T-helper 9 cell (primary cell): ENCODE measurements around the gene LAMA2.
"Not testable (repeated sequence)": the region's sequence is repeated elsewhere in the genome, so short reads cannot be mapped to it uniquely, and the experiment has no call there.

ENCODE experiments used
- DNase-seq: peaks from one replicate; pipeline ENCODE4 v3.0.0-alpha.2; 2020

LAMA2 gene

DNA sequence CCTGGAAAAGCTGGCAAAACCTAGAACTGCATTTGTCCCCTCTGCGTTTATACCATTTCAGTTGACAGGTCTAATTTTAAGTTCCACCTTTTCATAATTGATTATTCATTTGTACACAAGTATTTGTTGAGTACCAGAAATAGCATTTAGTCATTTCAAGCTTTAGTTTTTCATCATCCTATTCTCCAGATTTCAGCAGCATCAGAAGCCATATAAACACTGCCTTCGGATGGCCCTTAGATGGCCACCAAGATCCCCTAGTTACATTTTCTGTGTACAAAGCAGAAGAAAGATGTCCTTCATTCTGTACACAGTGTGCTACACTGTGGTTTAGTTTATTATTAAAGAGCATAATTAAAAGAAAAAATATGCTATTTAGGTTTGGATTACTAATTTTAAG is 131.4 kb downstream of the LAMA2 start:
- DNase-seq, result no peak

DNA sequence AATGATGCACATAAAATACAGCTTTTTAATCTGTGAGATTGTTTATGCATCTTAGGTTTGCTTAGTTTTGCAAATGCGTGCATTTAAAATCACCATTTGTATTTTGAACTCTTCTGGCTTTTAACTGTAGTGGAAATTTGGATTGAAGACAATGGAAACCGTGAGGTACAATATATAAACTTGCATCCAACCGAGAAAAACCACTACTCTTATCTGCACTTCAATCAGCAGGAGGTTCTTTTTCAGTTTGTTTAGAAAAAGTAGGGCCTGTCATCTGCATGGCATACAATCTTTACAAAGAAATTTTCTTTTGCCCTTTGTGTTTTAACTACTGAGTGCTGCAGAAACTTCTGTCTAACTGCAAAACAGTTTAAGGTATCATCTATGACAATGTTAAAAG is 132.8 kb downstream of the LAMA2 start:
- no peak for DNase-seq

DNA sequence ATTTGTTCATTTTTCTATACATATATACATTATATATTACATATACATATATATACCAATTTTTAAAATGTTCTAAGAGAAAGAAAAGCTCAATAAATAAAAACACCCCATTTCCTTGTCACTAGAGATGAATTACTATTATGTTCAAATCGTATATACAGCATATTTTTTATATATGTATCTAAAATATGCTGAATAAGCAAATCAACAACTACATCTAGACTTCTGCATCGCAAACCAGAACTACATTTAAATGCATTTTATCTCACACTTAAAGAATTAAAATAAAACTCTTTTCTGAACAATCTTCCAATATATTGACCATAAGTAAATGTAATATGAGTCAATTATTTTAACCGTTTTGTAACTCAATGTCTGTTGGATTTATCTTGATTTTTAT is 133.9 kb downstream of the LAMA2 start:
- no peak for DNase-seq

DNA sequence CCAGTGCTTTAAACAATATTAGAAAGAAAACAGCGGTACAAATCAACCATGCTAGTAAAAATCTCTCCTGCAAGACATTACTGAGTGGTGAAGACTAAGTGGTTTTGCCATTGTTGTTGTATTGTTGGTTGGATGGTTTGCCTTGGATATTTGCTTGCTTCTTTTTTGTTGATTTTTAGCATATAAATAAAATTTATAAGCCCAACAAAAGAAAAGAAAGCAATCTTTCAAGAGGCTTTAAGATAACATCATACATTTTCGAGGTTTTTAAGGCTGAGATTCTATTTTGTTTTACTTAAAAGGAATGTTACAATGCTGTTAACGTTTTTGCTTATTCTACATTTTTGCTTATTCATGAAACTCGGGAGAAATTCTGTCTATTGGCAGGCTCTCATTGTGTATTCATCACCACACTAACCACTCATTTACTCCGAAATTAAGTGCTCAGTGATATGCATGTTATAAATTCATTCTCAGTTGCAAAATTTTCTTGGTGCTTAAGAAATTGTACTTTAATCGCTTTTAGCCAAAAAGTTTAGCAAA is 139.1 kb downstream of the LAMA2 start:
- DNase-seq, result no peak

DNA sequence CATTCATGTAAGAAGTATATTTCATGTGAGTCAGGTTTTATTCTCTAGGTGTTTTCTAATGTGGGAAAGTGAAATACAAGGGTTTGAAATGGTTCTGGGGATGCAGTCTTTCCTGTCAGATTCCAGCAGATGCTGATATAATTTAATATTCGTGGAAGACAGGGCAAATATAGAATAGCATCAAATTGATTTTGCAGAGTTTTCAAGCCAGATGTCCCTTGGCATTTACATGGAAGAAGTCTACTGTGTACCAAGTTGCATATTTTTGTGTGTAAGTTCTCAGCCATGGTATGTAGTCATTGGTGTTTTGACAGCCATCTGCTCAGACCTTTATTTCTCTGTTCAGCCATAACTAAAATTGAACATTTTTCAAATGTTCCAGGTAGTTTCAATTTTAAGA is 143.7 kb downstream of the LAMA2 start:
- DNase-seq, result no peak

DNA sequence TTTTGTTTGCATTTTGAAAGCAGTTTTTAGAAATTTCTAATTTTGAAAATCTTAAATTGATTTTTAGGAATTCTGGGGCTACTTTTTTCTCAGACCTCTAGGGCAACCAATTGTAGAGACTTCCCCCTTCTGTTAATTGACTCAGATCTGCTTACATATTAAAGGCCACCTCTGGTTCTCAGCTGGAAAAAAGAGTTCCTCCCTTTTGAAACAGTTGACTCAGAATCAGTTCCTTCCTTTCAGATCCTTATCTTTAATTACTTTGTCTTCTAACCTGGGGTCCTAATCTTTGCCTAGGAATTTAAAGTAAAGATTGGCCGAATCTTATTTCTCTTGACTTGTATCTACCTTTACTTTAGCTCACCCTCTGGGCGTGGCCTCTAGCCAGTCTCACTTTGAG is 146.8 kb downstream of the LAMA2 start:
- DNase-seq, result no peak

DNA sequence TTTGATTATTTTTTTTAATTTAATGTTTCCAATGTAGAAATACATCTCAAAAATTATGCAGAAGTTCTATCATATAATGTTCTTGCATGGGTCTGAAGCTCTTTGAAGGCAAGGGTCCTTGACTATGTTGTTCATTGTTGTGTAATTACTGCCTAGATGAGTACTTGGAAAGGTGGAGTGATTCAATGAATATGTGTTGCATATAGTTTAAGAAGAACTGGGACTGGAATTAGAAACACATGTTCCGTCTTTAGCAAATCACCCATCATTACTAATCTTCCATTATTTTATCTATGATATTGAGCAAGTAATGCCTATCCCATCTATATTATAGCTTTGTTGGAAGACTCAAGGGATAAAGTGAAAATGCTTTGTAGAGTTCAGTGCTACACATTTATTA is 147.3 kb downstream of the LAMA2 start:
- DNase-seq, result no peak

DNA sequence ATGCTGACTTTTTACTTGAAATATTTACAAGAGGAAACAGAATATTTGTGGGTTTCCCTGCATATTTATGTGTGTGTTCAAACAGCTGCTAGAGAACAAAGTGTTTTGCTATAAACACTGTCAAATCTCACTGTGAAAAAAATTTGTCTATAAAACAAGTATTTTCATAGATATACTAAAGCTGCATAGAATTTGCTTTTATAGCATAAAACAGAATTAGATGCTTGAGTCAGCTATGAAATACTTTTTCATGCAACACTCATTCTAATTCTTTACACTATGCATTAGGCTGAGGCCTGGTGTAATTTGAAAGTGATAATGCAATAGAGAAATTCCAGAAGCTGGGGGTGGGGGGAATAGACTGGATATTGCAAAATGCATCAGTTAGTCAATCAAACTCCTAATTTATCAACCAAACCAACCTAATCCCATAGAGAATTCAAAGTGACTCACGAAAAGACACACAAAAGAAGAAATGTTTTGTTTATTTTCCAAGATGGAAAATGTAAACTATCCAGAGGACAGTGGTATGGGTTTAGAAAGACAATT is 148.2 kb downstream of the LAMA2 start:
- DNase-seq, result no peak

DNA sequence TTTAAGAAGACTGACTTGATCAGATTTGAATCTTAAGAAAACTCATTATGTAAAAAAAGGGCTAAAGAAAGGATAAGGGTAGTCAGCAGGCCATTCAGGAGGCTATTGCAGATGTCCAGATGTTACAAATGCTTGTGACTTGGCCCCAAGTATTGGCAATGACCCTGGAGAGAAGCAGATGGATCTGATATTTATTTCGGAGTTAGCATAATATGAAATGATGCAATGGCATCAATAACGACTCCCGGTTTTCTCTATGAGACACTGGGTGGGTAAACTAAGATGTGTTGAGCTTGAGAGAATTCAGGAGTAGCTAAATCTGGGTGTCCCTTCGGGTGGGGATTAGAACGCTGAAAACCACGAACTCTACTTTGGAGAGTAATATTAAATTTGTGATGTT is 149.7 kb downstream of the LAMA2 start:
- no peak for DNase-seq

DNA sequence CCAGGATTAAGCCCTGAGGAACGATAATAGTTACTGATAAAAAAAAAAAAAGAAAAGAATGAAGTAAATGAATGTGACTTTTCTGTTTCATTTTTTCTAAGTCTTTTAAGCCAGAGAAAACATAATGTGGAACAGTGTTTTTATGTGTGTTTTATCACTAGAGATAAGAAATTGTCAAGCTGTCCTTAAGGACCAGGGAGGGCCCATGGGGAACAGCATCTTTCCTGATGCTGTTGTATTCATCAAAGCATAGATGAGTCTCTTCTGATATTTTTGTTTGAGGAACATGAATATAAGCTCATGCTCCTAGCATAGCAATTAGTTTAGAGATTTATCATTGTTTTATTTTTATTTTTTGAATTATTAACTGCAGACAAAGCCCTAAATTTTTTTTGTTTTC is 150.2 kb downstream of the LAMA2 start:
- DNase-seq, result no peak

DNA sequence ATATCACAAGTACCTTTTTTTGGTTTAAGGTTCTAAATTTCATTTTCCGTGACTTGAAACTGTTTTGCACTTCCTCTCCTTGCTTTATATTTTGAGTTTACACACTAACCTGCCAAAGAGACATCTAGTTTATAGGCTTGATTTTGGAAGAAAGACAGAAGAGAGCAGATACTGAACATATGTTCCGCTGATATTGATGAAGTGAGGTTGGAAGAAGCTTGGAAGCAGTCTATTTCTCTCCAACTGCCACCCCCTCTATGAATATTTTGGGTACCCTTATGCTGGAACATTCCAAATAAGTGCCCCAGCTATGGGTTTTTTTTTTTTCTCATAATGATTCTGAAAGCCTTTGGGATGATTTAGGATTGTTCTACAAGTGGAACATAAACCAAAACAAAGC is 150.6 kb downstream of the LAMA2 start:
- DNase-seq, result no peak

DNA sequence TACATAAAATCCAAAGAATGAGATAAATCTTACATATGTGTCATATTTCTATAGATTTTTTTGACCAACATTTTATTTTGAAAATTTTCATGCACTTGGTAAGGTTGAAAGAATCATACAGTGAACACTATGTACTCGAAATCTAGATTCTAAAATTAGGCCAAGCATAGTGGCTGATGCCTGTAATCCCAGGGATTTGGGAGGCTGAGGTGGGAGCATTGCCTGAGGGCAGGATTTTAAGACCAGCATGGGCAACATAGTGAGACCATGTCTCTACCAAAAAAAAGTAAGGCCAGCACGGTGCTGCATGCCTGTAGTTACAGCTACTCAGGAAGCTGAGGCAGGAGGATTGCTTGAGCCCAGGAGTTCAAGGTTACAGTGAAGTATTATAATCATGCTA is 158.6 kb downstream of the LAMA2 start:
- DNase-seq, result no peak

DNA sequence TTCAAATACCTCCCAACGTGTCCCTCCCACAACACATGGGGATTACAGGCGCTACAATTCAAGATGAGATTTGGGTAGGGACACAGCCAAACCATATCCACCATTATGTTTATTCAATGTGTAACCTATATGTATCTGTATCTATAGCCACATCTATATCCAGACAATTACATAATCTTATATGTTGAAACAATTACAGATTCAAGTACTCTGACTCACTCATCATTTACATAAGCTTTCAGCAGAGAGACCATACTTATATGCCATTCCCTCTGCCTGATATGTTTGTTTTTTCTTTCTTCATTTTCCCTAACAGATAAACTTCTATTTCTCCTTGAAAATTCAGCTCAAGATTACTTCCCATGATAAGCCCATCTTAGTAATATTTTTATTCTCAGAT is 163.6 kb downstream of the LAMA2 start:
- DNase-seq, result no peak

DNA sequence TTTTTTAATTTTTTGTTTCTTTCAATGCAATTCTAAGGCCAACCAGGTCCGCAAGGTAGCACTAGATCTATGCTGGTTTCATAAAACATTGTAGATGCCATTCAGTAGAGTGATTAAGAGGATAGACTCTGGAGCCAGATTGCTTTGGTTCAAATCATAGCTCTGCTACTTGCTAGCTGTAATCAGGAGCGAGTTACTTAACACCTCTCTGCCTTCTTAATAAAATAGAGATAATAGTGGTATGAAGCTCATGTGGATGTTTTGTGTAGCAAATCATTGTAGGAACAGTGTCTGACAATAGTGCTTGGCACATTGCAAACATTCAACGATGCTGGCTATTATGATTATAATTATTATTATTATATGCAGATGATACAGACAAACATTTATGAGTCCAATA is 164.9 kb downstream of the LAMA2 start:
- no peak for DNase-seq

DNA sequence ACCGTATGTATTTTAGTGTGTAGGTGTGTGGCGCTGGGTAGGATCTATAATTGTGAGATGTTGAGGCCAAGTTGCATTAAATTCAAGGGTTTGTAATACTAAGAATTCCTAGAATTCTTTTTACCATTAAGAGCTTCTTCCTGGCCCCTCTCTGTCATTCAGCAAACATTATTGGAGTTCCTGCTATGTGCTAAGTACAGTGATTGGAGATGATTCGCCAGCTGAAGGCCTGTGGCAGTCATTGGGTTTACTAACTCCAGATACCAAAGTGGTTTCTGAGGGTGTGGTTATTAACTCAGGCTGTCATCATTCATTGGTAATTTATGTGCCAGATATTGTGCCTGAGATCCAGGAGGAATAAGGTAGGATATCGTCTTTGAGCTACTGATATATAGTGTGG is 167.1 kb downstream of the LAMA2 start:
- DNase-seq, result no peak

DNA sequence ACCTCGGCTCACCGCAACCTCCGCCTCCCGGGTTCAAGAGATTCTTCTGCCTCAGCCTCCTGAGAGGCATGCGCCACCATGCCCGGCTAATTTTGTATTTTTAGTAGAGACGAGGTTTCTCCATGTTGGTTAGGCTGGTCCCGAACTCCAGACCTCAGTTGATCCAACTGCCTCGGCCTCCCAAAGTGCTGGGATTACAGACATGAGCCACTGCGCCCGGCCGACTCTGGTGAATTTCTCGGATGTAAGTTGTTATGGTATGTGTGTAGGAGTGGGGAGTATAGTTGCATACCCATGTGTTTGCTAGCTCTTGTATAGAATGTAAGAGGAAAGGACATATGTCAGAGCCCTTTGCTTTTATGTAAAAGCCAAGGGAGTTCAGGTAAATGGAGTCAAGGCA is 170.2 kb downstream of the LAMA2 start:
- not testable (repeated sequence) for DNase-seq

DNA sequence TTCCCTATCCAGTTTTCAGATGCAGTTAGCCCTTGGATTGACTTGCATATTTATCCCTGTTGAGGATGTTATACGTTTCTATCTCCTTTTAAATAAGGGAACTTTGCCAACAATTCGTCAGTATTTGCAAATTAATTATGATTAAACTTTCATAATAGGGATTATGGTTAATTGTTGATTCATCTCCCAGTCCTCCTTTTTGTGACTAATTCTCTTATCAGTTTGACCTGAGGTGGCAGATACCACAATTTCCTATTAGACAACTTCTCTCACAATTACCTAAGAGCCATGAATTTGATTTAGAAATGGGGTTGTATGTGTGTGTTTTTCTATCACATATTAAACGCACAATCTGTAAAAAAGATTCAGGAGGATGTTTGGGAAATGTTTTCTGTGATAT is 172.9 kb downstream of the LAMA2 start:
- no peak for DNase-seq

DNA sequence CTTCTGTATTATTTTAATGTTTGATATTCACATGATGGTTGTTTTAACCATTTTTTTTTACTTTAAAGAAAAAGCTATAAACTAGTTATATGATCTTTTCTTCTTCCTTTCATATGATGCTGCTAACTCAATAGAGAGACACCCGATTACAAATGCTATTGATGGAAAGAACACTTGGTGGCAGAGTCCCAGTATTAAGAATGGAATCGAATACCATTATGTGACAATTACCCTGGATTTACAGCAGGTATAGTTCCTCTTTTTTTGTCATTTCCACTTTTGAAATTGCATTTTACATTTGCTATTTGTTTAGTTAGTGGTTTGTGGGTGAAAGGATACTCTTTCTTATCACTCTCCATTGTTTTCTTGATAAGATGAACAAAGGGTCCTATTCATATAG is 176.7 kb downstream of the LAMA2 start:
- no peak for DNase-seq

DNA sequence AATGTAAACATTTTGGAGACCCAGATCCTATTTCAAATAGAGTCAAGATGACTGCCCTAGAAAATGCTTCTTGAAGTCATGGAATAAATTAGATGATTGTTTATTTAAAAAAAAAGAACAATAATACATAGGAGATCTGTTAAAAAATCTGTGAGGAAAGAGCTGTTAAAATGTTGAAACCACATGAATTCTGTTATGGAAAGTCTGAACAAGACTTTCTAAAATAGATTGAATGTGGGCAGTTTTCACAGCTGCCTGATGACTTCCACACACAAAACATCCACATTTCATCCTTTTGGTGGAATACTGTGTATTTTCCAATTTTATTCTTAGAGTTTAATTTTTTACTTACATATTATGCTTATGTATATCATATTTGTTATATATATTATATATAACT is 186.1 kb downstream of the LAMA2 start:
- no peak for DNase-seq

DNA sequence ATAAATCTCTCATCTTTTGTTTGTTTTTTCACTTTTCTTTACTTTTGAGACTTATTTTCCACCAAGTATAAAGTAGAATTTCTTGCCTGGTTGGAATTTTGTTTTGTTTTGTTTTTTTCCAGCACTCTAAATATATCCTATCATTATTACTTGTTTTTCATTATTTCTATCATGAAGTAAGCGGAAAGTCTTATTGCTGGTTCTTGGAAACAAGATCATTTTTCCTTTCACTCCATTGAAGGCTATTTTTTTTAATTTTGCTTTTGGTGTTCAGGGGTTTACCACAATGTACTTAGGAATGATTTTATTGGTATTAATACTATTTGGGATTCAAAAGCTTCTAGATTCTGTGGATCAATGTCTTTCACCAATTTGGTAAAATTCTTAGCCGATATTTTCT is 190.1 kb downstream of the LAMA2 start:
- DNase-seq, result no peak

DNA sequence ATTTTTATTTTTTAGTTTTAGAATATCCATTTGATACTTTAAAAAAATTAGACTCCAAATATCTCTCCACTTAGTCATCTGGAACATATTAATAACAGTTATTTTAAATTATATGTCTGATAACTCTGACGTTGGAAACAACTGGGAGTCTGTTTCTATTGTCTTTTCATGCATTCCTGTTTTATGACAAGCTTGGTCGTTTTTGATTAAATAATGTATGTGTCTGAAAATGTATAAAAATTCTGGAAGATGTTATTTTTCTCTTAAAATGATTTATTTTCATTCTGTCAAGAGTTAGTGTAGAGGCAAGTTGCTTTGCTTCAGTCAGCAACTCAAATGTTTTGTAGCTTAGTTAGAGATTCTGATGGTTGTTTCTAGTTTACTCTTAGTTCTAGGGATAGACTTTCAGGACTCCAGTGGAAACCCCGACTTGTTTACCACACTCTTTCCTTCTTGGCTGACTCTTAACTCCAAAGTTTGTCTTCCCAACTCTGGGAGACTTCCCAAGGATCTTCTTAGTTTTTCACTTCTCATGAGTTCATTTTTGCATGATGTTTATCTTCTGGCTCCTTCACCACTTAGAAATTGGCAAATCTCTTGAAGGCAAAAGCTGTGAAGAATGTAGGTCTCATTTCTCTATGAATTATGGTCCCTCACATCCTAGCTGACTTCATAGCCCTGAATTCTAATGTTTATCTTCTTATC is 190.9 kb downstream of the LAMA2 start:
- DNase-seq, result no peak

DNA sequence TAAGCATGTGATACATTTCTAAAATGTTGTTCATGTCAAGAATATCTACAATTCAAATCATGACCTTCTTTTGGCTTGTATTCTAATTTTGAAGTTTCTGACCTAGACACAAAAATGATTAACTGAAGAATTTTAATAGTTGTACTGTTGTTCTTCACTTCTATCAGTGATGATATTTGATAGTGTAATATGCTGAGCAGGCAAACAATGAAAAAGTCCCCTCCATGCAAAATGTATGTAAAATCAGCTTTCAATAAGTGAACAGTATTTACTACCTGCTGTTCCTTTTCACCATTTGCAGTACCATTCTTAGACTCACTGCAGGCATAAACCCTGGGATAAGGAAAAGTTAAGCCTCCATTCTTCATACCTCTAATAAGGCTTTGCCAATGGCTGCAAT is 201.5 kb downstream of the LAMA2 start:
- no peak for DNase-seq

DNA sequence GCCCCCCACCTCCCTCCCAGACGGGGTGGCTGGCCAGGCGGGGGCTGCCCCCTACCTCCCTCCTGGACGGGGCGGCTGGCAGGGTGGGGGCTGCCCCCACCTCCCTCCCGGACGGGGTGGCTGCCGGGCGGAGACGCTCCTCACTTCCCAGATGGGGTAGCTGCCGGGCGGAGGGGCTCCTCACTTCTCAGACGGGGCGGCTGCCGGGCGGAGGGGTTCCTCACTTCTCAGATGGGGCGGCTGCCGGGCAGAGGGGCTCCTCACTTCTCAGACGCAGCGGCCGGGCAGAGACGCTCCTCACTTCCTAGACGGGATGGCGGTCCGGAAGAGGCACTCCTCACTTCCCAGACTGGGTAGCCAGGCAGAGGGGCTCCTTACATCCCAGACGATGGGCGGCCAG is 205.5 kb downstream of the LAMA2 start:
- DNase-seq, result not testable (repeated sequence)

DNA sequence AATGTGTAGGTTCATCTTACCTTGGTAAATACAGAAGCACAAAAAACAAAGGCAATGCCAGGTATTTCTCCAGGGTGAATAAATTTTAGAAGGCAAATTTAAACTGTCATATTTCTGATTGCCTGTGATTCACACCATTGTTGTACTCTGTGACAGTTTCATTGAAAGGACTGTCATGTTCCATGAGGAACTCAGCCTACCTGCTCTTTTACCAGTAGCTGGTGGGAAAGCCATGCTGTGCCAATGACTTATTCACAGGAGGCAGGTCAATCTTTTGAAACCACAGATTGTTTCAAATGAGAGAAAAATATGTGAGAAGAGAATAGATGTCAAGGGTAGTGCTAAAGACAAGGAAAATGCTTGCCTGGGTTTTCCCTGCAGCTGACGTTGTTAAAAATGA is 206.4 kb downstream of the LAMA2 start:
- no peak for DNase-seq

DNA sequence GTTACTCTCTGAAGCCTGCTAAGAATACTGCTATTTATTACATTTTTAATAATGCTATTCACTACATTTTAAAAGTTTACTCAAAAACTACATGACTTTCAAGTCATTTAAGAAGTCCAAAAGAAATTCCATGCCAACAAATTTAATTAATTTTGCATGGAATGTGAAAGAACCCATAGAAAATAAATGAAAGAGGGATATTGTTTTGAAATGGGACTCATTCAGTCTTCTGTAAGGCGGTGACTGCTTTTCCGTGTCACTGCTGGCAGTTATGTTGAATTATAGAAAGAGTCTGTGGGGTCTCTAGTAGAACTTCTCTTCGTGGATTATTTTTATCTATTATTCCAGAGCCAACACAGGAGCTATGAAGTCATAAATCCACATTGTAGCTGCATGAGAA is 211.2 kb downstream of the LAMA2 start:
- DNase-seq, result no peak
